GM12878 (cell line): Measurements from ENCODE around the gene FBXW10B.

Source experiments
- BCL3 ChIP-seq: IDR thresholded peaks from 2 replicates; pipeline ENCODE4 v1.6.1; 2011; ENCODE audit warnings: borderline replicate concordance, low read depth, mild to moderate bottlenecking, moderate library complexity, low read length; ENCODE audit not compliant: insufficient read depth, poor library complexity, severe bottlenecking
- CHD2 ChIP-seq: IDR thresholded peaks from 2 replicates; pipeline ENCODE4 v1.6.1; 2011; ENCODE audit warnings: low read depth, low read length, improper control_type of control experiment, borderline replicate concordance
- CTCF ChIP-seq, 3 experiments: IDR thresholded peaks in 2 of 3; conservative IDR thresholded peaks in 1 of 3; 2 replicates each; pipeline ENCODE4 v1.5.1; 2011; ENCODE audit warnings: low read depth in 3 of 3, low read length in 3 of 3, mild to moderate bottlenecking in 3 of 3, control low read depth in 2 of 3, moderate library complexity in 2 of 3, inconsistent platforms in 1 of 3, mixed read lengths in 1 of 3; ENCODE audit not compliant: control insufficient read depth in 2 of 3, insufficient read depth in 1 of 3; ENCODE audit errors: extremely low read depth in 1 of 3
- EZH2 ChIP-seq: IDR thresholded peaks from 2 replicates; pipeline ENCODE4 v1.6.1; 2012; ENCODE audit warnings: low read depth, mild to moderate bottlenecking, control low read depth, inconsistent platforms, low read length, borderline replicate concordance; ENCODE audit not compliant: control insufficient read depth
- MAX ChIP-seq: IDR thresholded peaks from 2 replicates; pipeline ENCODE4 v1.6.1; 2012; ENCODE audit warnings: low read depth, low read length, improper control_type of control experiment
- MXI1 ChIP-seq: fragments of 150-350 bp; IDR thresholded peaks from 2 replicates; pipeline ENCODE4 v1.6.1; 2011; ENCODE audit warnings: low read depth, mild to moderate bottlenecking, inconsistent platforms, low read length, improper control_type of control experiment
- MYC ChIP-seq: IDR thresholded peaks from 2 replicates; pipeline ENCODE4 v1.6.1; 2011; ENCODE audit warnings: mild to moderate bottlenecking, low read length, moderate library complexity, inconsistent platforms; ENCODE audit not compliant: insufficient read depth, insufficient replicate concordance, insufficient read length, severe bottlenecking
- POLR2A ChIP-seq: IDR thresholded peaks from 2 replicates; pipeline ENCODE4 v1.6.1; 2011; ENCODE audit warnings: low read depth, mild to moderate bottlenecking, low read length
- TF ChIP-seq, protein P1 (sequence below): IDR thresholded peaks from 2 replicates; pipeline ENCODE4 v1.6.1; 2012; ENCODE audit warnings: mild to moderate bottlenecking, low read depth, low read length

DNA sequence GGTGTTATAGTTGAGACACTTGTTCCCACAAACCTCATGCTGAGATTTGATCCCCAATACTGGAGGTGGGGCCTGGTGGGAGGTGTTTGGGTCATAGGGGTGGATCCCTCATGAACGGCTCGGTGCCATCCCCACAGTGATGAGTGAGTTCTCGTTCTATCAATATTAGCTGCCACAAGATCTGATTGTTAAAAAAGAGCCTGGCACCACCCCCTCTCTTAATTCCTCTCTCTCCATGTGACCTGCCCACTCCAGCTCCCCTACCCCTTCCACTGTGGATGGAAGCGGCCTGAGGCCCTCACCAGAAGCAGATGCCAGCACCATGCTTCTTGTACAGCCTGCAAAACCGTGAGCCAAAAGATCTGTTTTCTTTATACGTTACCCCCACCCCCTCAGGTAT is 33.5 kb upstream of the FBXW10B start:
- TF ChIP-seq CTCF (IDR thresholded peaks at IDR 0.05 in 2 of 3, conservative IDR thresholded peaks at IDR 0.05 in 1 of 3; ENCODE audit: control insufficient read depth in 2 of 3, extremely low read depth in 1 of 3, insufficient read depth in 1 of 3, low read depth in 3 of 3, low read length in 3 of 3) = no peak
- no peak for TF ChIP-seq MYC
- no peak for TF ChIP-seq MAX
- no peak for TF ChIP-seq POLR2A
- TF ChIP-seq CHD2 = no peak
- no peak for TF ChIP-seq BCL3
- no peak for TF ChIP-seq EZH2
- TF ChIP-seq, protein P1, sequence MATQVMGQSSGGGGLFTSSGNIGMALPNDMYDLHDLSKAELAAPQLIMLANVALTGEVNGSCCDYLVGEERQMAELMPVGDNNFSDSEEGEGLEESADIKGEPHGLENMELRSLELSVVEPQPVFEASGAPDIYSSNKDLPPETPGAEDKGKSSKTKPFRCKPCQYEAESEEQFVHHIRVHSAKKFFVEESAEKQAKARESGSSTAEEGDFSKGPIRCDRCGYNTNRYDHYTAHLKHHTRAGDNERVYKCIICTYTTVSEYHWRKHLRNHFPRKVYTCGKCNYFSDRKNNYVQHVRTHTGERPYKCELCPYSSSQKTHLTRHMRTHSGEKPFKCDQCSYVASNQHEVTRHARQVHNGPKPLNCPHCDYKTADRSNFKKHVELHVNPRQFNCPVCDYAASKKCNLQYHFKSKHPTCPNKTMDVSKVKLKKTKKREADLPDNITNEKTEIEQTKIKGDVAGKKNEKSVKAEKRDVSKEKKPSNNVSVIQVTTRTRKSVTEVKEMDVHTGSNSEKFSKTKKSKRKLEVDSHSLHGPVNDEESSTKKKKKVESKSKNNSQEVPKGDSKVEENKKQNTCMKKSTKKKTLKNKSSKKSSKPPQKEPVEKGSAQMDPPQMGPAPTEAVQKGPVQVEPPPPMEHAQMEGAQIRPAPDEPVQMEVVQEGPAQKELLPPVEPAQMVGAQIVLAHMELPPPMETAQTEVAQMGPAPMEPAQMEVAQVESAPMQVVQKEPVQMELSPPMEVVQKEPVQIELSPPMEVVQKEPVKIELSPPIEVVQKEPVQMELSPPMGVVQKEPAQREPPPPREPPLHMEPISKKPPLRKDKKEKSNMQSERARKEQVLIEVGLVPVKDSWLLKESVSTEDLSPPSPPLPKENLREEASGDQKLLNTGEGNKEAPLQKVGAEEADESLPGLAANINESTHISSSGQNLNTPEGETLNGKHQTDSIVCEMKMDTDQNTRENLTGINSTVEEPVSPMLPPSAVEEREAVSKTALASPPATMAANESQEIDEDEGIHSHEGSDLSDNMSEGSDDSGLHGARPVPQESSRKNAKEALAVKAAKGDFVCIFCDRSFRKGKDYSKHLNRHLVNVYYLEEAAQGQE = no peak
- no peak for TF ChIP-seq MXI1
